ENCODE measurements around the gene SLC35E3. TPM values are rescaled to one million over a fixed set of nuclear protein-coding genes. Genes with fewer than 3 reads are reported as not detected.
"Not testable (repeated sequence)": the region's sequence is repeated elsewhere in the genome, so short reads cannot be mapped to it uniquely, and the experiment has no call there.

SLC35E3 gene
- polyA plus RNA-seq, 4 donors, result 14.7 to 18.7 (median 18.2) TPM

- DNase-seq (ENCODE audit: low read depth in 4 of 4, low spot score in 3 of 4), result not testable (repeated sequence)
These were observed 64.0 kb downstream of the SLC35E3 start for GRCh38 chr12:68810027-68810389.

GRCh38 chr12:68811573-68811972 is 65.6 kb downstream of the SLC35E3 start:
- DNase-seq (ENCODE audit: low read depth in 4 of 4, low spot score in 3 of 4), result not testable (repeated sequence)

- no peak for DNase-seq (ENCODE audit: low read depth in 4 of 4, low spot score in 3 of 4)
These were observed 66.7 kb downstream of the SLC35E3 start for GRCh38 chr12:68812553-68813241.

- DNase-seq (ENCODE audit: low read depth in 4 of 4, low spot score in 3 of 4), result no peak
These were observed 67.2 kb downstream of the SLC35E3 start for GRCh38 chr12:68813242-68813593.

- DNase-seq (ENCODE audit: low read depth in 4 of 4, low spot score in 3 of 4), result no peak
These were observed 68.7 kb downstream of the SLC35E3 start for GRCh38 chr12:68814490-68815231.

- no peak for DNase-seq (ENCODE audit: low read depth in 4 of 4, low spot score in 3 of 4)
These were observed 69.4 kb downstream of the SLC35E3 start for GRCh38 chr12:68815232-68815927.

- no peak for DNase-seq (ENCODE audit: low read depth in 4 of 4, low spot score in 3 of 4)
These were observed 70.2 kb downstream of the SLC35E3 start for GRCh38 chr12:68815928-68816800.

- DNase-seq (ENCODE audit: low read depth in 4 of 4, low spot score in 3 of 4), result not testable (repeated sequence)
These were observed 73.5 kb downstream of the SLC35E3 start for GRCh38 chr12:68819481-68819880.

- DNase-seq (ENCODE audit: low read depth in 4 of 4, low spot score in 3 of 4), result no peak
These were observed 75.6 kb downstream of the SLC35E3 start for GRCh38 chr12:68821357-68822188.

- DNase-seq (ENCODE audit: low read depth in 4 of 4, low spot score in 3 of 4), result no peak
These were observed 77.7 kb downstream of the SLC35E3 start for GRCh38 chr12:68823696-68824095.

GRCh38 chr12:68824131-68824530 is 78.2 kb downstream of the SLC35E3 start:
- no peak for DNase-seq (ENCODE audit: low read depth in 4 of 4, low spot score in 3 of 4)

GRCh38 chr12:68824597-68825250 is 78.7 kb downstream of the SLC35E3 start:
- no peak for DNase-seq (ENCODE audit: low read depth in 4 of 4, low spot score in 3 of 4)

GRCh38 chr12:68825569-68826217 is 79.7 kb downstream of the SLC35E3 start:
- no peak for DNase-seq (ENCODE audit: low read depth in 4 of 4, low spot score in 3 of 4)

- no peak for DNase-seq (ENCODE audit: low read depth in 4 of 4, low spot score in 3 of 4)
These were observed 82.1 kb downstream of the SLC35E3 start for GRCh38 chr12:68827895-68828671.

- DNase-seq (ENCODE audit: low read depth in 4 of 4, low spot score in 3 of 4), result no peak
These were observed 82.7 kb downstream of the SLC35E3 start for GRCh38 chr12:68828672-68829068.

Data from left renal pelvis (tissue), 4 donors.